Measurements from ENCODE around the gene CHGA. TPM values are rescaled to one million over a fixed set of nuclear protein-coding genes. Genes with fewer than 3 reads are reported as not detected.

The CHGA gene
- polyA plus RNA-seq, 3 donors: 0.08 TPM; not detected in 2

GRCh38 chr14:92973798-92974372 is 50.9 kb downstream of the CHGA start:
- no peak for DNase-seq (ENCODE audit: low read depth in 3 of 3, low spot score in 2 of 3)

GRCh38 chr14:92974541-92975345 is 51.8 kb downstream of the CHGA start:
- no peak for DNase-seq (ENCODE audit: low read depth in 3 of 3, low spot score in 2 of 3)

GRCh38 chr14:92976268-92976667 is 53.3 kb downstream of the CHGA start:
- DNase-seq (ENCODE audit: low read depth in 3 of 3, low spot score in 2 of 3): no peak

DNA sequence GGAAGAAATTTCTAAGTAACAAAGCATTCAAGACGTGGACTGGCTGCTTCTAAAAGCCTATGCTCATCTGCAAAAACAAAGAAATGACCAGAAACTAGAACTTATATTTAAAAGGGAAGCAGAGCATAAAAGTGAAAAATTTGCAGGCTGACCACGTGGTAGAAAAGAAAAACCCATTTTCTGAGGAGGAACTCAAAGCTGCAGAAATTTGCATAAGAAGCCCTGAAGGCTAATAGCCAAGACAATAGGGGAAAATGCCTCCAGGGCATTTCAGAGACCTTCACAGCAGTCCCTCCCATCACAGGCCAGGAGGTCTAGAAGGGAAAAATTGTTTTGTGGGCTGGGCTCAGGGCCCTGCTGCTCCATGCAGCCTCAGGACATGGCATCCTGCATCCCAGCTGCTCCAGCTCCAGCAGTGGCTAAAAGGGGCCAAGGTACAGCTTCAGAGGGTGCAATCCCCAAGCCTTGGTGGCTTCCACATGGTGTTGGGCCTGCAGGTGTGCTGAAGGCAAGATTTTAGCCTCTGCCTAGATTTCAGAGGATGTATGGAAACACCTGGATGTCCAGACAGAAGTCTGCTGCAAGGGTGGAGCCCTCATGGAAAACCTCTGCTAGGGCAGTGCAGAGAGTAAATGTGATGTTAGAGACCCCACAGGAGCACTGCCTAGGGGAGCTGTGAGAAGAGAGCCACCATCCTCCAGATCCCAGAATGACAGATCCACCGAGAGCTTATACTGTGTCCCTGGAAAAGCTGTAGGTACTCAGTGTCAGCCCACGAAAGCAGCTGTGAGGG is 55.5 kb downstream of the CHGA start:
- DNase-seq (ENCODE audit: low read depth in 3 of 3, low spot score in 2 of 3): no peak

DNA sequence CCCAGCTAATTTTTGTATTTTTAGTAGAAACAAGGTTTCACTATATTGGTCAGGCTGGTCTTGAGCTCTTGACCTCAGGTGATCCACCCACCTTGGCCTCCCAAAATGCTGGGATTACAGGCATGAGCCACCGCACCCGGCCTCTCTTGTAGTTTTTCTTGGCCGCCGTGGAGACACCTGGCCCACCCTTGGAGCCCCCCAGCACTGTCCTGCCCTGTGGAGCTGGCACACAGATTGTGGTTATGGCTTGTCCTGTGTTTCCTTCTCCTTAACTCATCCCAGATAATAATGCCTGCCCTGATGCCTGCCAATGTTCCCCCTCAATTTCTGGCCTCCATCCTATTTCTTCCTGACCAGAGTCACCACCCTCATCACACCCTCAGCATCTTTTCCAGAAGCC is 57.9 kb downstream of the CHGA start:
- DNase-seq (ENCODE audit: low read depth in 3 of 3, low spot score in 2 of 3): no peak

DNA sequence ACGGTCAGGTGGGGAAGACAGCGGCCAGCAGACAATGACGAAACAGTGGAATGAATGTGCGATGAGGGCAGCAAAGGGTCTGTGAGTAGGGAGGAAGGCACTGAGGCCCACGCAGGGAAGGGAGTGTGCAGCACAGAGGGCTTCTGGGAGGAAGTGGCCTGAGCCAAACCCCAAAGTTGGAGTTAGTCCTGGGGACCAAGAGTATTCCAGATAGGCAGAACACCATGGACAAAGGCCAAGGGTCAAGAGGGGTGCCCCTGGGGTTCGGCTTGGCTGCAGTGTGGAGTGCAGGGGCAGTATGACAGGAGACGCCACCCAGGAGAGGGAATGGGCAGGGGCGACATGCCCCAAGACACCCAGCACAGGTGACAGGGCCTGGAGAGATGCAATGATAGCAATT is 58.8 kb downstream of the CHGA start:
- no peak for DNase-seq (ENCODE audit: low read depth in 3 of 3, low spot score in 2 of 3)

DNA sequence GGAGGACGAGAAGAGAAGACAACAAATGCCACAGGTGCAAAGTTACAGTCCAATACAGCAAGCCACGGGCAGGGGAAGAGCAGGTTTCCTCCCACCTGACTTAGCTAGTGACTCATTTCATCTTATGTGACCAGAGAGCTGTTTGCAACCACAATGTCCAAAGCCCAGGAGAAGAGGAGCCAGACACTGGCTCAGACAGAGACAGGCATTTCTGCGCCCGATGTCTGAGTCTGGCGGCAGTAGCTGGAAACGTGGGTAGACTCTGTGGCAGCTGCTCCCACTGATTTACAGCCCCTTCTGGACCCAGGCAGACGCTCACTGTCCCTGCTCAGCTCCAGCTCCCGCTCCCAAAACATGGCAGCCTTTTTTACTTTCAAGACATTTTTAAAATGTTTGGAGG is 60.0 kb downstream of the CHGA start:
- no peak for DNase-seq (ENCODE audit: low read depth in 3 of 3, low spot score in 2 of 3)

DNA sequence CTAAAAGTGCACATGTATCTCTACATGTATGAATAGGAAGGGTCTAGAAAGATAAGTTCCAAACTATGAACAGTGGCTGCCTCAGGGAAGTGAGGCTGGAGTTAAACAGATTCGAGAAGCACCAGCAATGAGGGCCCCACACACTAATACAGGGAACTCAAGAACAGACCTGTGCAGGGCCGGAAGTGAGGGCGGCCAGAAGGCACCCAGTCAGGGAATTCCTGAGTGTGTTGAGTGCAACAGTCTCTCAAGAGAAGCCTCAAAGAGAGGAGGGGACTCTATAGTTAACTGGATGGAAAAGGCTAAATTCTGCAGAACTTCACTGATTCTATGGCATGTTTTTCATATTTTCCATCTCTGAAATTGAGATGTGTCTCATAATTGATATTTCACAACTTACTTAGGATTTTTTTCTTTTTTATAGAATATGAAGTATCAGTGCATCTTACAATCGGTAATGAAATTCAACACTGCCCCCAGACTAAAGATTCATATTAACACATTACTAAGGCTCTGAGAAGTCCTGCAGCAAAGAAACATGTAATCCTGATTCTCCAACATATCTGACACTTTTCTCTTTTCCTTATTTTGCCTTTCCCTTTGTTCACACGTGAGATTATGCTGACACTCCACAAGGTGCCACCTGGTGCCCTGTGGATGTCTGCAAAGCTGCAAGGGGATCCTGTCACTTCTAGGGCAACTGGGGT is 61.3 kb downstream of the CHGA start:
- DNase-seq (ENCODE audit: low read depth in 3 of 3, low spot score in 2 of 3): no peak

Other genes with a start within 250 kb of the CHGA start
- 100 to 1,000 TPM; 135 to 158 (median 136) TPM for gene LGMN, start 174.5 kb upstream of the CHGA start, polyA plus RNA-seq (ENCODE audit: insufficient read length in 3 of 3)
- 10 to 100 TPM; 45.4 to 52.6 (median 50.6) TPM for gene GOLGA5, start 128.8 kb upstream of the CHGA start, polyA plus RNA-seq (ENCODE audit: insufficient read length in 3 of 3)
- gene ITPK1, start 192.8 kb downstream of the CHGA start, polyA plus RNA-seq (ENCODE audit: insufficient read length in 3 of 3): 10 to 100 TPM; 28.5 to 33.7 (median 29.7) TPM

Measured in right renal cortex interstitium (tissue), 3 donors.